ENCODE measurements around the gene BTF3.

BTF3 gene

GRCh38 chr5:73525606-73526203 is 27.5 kb downstream of the BTF3 start:
- no peak for DNase-seq (ENCODE audit: low read depth)

GRCh38 chr5:73528248-73528647 is 30.0 kb downstream of the BTF3 start:
- no peak for DNase-seq (ENCODE audit: low read depth)

- no peak for DNase-seq (ENCODE audit: low read depth)
These were observed 30.8 kb downstream of the BTF3 start for GRCh38 chr5:73529081-73529480.

GRCh38 chr5:73531356-73531755 is 33.1 kb downstream of the BTF3 start:
- DNase-seq (ENCODE audit: low read depth) = no peak

GRCh38 chr5:73532195-73532594 is 34.0 kb downstream of the BTF3 start:
- no peak for DNase-seq (ENCODE audit: low read depth)

GRCh38 chr5:73534011-73534644 is 35.9 kb downstream of the BTF3 start:
- DNase-seq (ENCODE audit: low read depth) = peak; percentile 52

- DNase-seq (ENCODE audit: low read depth) = no peak
These were observed 36.7 kb downstream of the BTF3 start for GRCh38 chr5:73534971-73535370.

GRCh38 chr5:73539730-73540129 is 41.5 kb downstream of the BTF3 start:
- no peak for DNase-seq (ENCODE audit: low read depth)

GRCh38 chr5:73540192-73540591 is 42.0 kb downstream of the BTF3 start:
- DNase-seq (ENCODE audit: low read depth) = peak; percentile 29

GRCh38 chr5:73542020-73542419 is 43.8 kb downstream of the BTF3 start:
- DNase-seq (ENCODE audit: low read depth) = no peak

- no peak for DNase-seq (ENCODE audit: low read depth)
These were observed 46.5 kb downstream of the BTF3 start for GRCh38 chr5:73544429-73545402.

GRCh38 chr5:73545403-73545779 is 47.1 kb downstream of the BTF3 start:
- DNase-seq (ENCODE audit: low read depth) = no peak

GRCh38 chr5:73550016-73550415 is 51.8 kb downstream of the BTF3 start:
- DNase-seq (ENCODE audit: low read depth) = no peak

- DNase-seq (ENCODE audit: low read depth) = no peak
These were observed 54.4 kb downstream of the BTF3 start for GRCh38 chr5:73552642-73553041.

All from GM04504 (cell line).